ENCODE measurements around the gene ADGRA3. TPM values are rescaled to one million over a fixed set of nuclear protein-coding genes. Genes with fewer than 3 reads are reported as not detected.

Gene ADGRA3
- total and polyA plus RNA-seq, 2 of the 13 experiments (the other 11 are each of a cell fraction or from before 2014, with no cell fraction given) = 32.2 to 40.8 TPM

DNA sequence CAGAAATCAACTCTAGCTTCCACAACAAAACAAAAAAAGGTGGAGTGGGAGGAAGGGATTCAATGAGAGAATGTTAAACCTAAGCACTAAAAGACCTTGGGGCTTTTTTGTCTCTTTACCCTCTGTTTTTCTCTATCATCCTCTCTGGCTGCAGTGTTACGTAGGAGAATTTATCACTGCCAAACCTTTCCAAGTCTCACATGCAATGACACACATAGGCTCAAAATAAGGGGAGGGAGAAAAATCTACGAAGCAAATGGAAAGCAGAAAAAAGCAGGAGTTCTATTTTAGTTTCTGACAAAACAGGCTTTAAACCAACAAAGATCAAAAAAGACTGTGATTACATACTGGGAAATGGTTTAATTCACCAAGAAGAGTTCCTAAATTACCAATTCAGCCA, 152.1 kb downstream of the ADGRA3 start:
- no peak for DNase-seq (ENCODE audit: low spot score)
- Histone ChIP-seq H3K36me3 (replicated peaks in 1 of 2; ENCODE audit: control insufficient read depth in 1 of 2, insufficient read depth in 2 of 2, low read length in 2 of 2) (no peaks in the 10 kb centered on the region), H3K4me2 (ENCODE audit: low read depth, low read length) (no peak overlapping the region), H2AFZ (ENCODE audit: low read length) (no peak overlapping the region), H3K4me1 (ENCODE audit: insufficient read depth, low read length) (no peaks in the 10 kb centered on the region), H3K79me2 (ENCODE audit: insufficient read depth, low read length) (no peaks in the 10 kb centered on the region), H3K9ac (ENCODE audit: insufficient read depth, low read depth, low read length) (no peak overlapping the region), H3K9me3 (ENCODE audit: low read length) (no peaks in the 10 kb centered on the region), H3K4me3 (replicated peaks in 1 of 3; ENCODE audit: insufficient read depth in 1 of 3, low read depth in 2 of 3, low read length in 3 of 3) (no peak overlapping the region), H3K27me3 (ENCODE audit: control insufficient read depth in 1 of 2, insufficient read depth in 2 of 2, low read length in 2 of 2) (no peaks in the 10 kb centered on the region), H4K20me1 (ENCODE audit: insufficient read depth, low read length) (no peaks in the 10 kb centered on the region), H3K27ac (ENCODE audit: extremely low read length, insufficient read depth, low read length) (no peak overlapping the region)
- ChIA-PET POLR2A (no interaction called here), CTCF (ENCODE audit: low intra/inter-chr PET ratio, low total read pairs) (no interaction called here)
- no peak for FAIRE-seq
- no TSS peak for BruUV-seq (replicated peaks)
- no peak for ATAC-seq
- in situ Hi-C loops (cut with HindIII; ENCODE audit: extremely low pct_ligation_motif_present, low pct_unique_long_range_greater_than_20kb) = no loop called here
- WGBS (ENCODE audit: low lambda C conversion rate) = 96% methylated on average over 2 of the region's 2 CpGs
- TF ChIP-seq ZNF3 (CRISPR knock-in tag; IDR thresholded peaks at IDR 0.05) (no peak), TEAD3 (CRISPR knock-in tag; optimal IDR thresholded peaks at IDR 0.05; ENCODE audit: borderline replicate concordance) (no peak), RFX5 (IDR thresholded peaks at IDR 0.05; ENCODE audit: low read depth, low read length) (no peak), ZNF354B (CRISPR knock-in tag; IDR thresholded peaks at IDR 0.05) (no peak), MED13 (CRISPR knock-in tag; IDR thresholded peaks at IDR 0.05) (no peak), BRF2 (CRISPR knock-in tag; IDR thresholded peaks at IDR 0.05) (no peak), TBX3 (IDR thresholded peaks at IDR 0.05; ENCODE audit: borderline replicate concordance) (no peak), THYN1 (CRISPR knock-in tag; IDR thresholded peaks at IDR 0.05; ENCODE audit: borderline replicate concordance, low read depth) (no peak), THAP11 (CRISPR knock-in tag; IDR thresholded peaks at IDR 0.05) (no peak), ZNF7 (CRISPR knock-in tag; IDR thresholded peaks at IDR 0.05) (no peak), KDM6A (CRISPR knock-in tag; IDR thresholded peaks at IDR 0.05; ENCODE audit: low read depth) (no peak)
- TF ChIP-seq, protein P1, sequence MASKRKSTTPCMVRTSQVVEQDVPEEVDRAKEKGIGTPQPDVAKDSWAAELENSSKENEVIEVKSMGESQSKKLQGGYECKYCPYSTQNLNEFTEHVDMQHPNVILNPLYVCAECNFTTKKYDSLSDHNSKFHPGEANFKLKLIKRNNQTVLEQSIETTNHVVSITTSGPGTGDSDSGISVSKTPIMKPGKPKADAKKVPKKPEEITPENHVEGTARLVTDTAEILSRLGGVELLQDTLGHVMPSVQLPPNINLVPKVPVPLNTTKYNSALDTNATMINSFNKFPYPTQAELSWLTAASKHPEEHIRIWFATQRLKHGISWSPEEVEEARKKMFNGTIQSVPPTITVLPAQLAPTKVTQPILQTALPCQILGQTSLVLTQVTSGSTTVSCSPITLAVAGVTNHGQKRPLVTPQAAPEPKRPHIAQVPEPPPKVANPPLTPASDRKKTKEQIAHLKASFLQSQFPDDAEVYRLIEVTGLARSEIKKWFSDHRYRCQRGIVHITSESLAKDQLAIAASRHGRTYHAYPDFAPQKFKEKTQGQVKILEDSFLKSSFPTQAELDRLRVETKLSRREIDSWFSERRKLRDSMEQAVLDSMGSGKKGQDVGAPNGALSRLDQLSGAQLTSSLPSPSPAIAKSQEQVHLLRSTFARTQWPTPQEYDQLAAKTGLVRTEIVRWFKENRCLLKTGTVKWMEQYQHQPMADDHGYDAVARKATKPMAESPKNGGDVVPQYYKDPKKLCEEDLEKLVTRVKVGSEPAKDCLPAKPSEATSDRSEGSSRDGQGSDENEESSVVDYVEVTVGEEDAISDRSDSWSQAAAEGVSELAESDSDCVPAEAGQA (IDR thresholded peaks at IDR 0.05; ENCODE audit: low read depth) = no peak
- TF ChIP-seq, protein P1 (CRISPR knock-in tag; IDR thresholded peaks at IDR 0.05; ENCODE audit: borderline replicate concordance) = no peak
- intact Hi-C loops (cut with micrococcal nuclease; ENCODE audit: unreplicated experiment) = no loop called here
